Astrocyte (in vitro differentiated cells and primary cell): ENCODE measurements around the gene PIGZ.

Source experiments
- CTCF ChIP-seq: IDR thresholded peaks from 2 replicates; pipeline ENCODE4 v1.5.1; 2011; ENCODE audit warnings: low read depth, mild to moderate bottlenecking, inconsistent platforms, low read length, moderate library complexity; ENCODE audit not compliant: insufficient read depth
- EZH2 ChIP-seq: IDR thresholded peaks from 2 replicates; pipeline ENCODE4 v1.6.1; 2012; ENCODE audit warnings: mild to moderate bottlenecking, low read length, inconsistent platforms; ENCODE audit not compliant: insufficient read depth

GRCh38 chr3:196949285-196949619, 19.4 kb downstream of the PIGZ start:
- TF ChIP-seq CTCF (no peak), EZH2 (no peak)
